HEK293T (cell line): Measurements from ENCODE around the gene MYO5B.

Experiments
- BHLHE40 ChIP-seq: fragments of 450-650 bp; IDR thresholded peaks from 2 replicates; pipeline ENCODE4 v1.6.1; 2016; ENCODE audit warnings: mild to moderate bottlenecking, moderate library complexity, borderline replicate concordance
- FOXA1 ChIP-seq: fragments of 450-650 bp; IDR thresholded peaks from 2 replicates; pipeline ENCODE4 v1.6.1; 2016; ENCODE audit warnings: mild to moderate bottlenecking
- SP1 ChIP-seq: fragments of 450-650 bp; IDR thresholded peaks from 2 replicates; pipeline ENCODE4 v1.6.1; 2017

GRCh38 chr18:50008306-50008705 lies 186.6 kb downstream of the MYO5B start:
- TF ChIP-seq FOXA1 (no peak), BHLHE40 (no peak), SP1 (no peak)
